Activated CD8-positive, alpha-beta T cell treated with anti-CD3 and anti-CD28 coated beads for 36 hours (primary cell): ENCODE data around the gene CLMN. TPM values are rescaled to one million over a fixed set of nuclear protein-coding genes. Genes with fewer than 3 reads are reported as not detected.

Experiments used
- ATAC-seq: fragments of 200-7000 bp; cut with Tn5 transposase; one replicate; pipeline ENCODE4 v1.10.0; 2021; ENCODE audit warnings: mild to moderate bottlenecking, moderate library complexity
- CTCF ChIA-PET: fragments of 350-600 bp; sonication (Branson Sonifier 250); formaldehyde crosslinking; loops from one replicate; lab custom pipeline; 2021; ENCODE audit warnings: antibody characterized with exemption; lab: Charles Lee
- POLR2A ChIA-PET: fragments of 350-600 bp; sonication (Branson Sonifier 250); formaldehyde crosslinking; loops from one replicate; lab custom pipeline; 2021; ENCODE audit warnings: antibody characterized with exemption; lab: Charles Lee
- DNase-seq: peaks from one replicate; pipeline ENCODE4 v3.0.0-alpha.2; 2020
- H3K27ac Mint-ChIP-seq: one replicate; pipeline ENCODE4 v1.8.0; 2021; ENCODE audit warnings: mild to moderate bottlenecking, mixed read lengths
- H3K27me3 Mint-ChIP-seq: one replicate; pipeline ENCODE4 v1.8.0; 2021; ENCODE audit warnings: mixed read lengths
- H3K36me3 Mint-ChIP-seq: one replicate; pipeline ENCODE4 v1.8.0; 2021; ENCODE audit warnings: low read depth, mixed read lengths
- H3K4me1 Mint-ChIP-seq: one replicate; pipeline ENCODE4 v1.8.0; 2021; ENCODE audit warnings: low read depth, mixed read lengths
- H3K4me3 Mint-ChIP-seq: one replicate; pipeline ENCODE4 v1.8.0; 2021; ENCODE audit warnings: mild to moderate bottlenecking, moderate library complexity, mixed read lengths
- H3K9me3 Mint-ChIP-seq: one replicate; pipeline ENCODE4 v1.8.0; 2021; ENCODE audit warnings: mixed read lengths
- CTCF ChIP-seq: fragments of 200-600 bp; IDR thresholded peaks from one replicate; pipeline ENCODE4 v1.8.0; 2022; ENCODE audit warnings: antibody characterized with exemption, mild to moderate bottlenecking
- intact Hi-C: fragments of 100-400 bp; cut with micrococcal nuclease; formaldehyde crosslinking; loops from one replicate; pipeline ENCODE4 v1.10.0; 2022
- microRNA-seq: library from miRNA; unstranded; fragments of <30 nt; microRNA quantifications from one replicate; pipeline ENCODE4 v1.2.0, GENCODE V29; 2022; ENCODE audit warnings: borderline microRNAs expressed, borderline replicate concordance
- total RNA-seq, 2 experiments: library from RNA; stranded (reverse); gene quantifications; one replicate each; pipeline ENCODE4 v1.2.3, GENCODE V29; 2021

CLMN gene
- total RNA-seq, 2 experiments from 2014 or later, result 0.31 to 0.59 TPM

- H3K27me3 Mint-ChIP-seq, result no peaks in the 10 kb centered on the region
- ChIA-PET POLR2A (no interaction called here), CTCF (no interaction called here)
- no peaks in the 10 kb centered on the region for H3K9me3 Mint-ChIP-seq
- peaks cover 30% of the 10 kb centered on the region for H3K36me3 Mint-ChIP-seq
- H3K27ac Mint-ChIP-seq, result peak overlapping the region; percentile 36
- no peak overlapping the region for H3K4me3 Mint-ChIP-seq
- intact Hi-C loops, result no loop called here
- peaks cover 57% of the 10 kb centered on the region for H3K4me1 Mint-ChIP-seq
- no peak for TF ChIP-seq CTCF
- no peak for ATAC-seq
- no peak for DNase-seq
Observed at GRCh38 chr14:95136631-95137030, 183.1 kb downstream of the CLMN start.

GRCh38 chr14:95134304-95134933, 185.3 kb downstream of the CLMN start:
- Mint-ChIP-seq H3K4me1 (peaks cover 42% of the 10 kb centered on the region), H3K4me3 (no peak overlapping the region), H3K27ac (peak overlapping the region; percentile 16), H3K36me3 (peaks cover 36% of the 10 kb centered on the region), H3K27me3 (no peaks in the 10 kb centered on the region), H3K9me3 (no peaks in the 10 kb centered on the region)
- DNase-seq, result no peak
- intact Hi-C loops, result no loop called here
- CTCF ChIA-PET, result no interaction called here
- no peak for TF ChIP-seq CTCF
- ATAC-seq, result no peak
- POLR2A ChIA-PET, result no interaction called here

GRCh38 chr14:95133282-95133681, 186.4 kb downstream of the CLMN start:
- ATAC-seq, result no peak
- Mint-ChIP-seq H3K27ac (no peak overlapping the region), H3K36me3 (peaks cover 40% of the 10 kb centered on the region), H3K27me3 (no peaks in the 10 kb centered on the region), H3K4me3 (no peak overlapping the region), H3K4me1 (peaks cover 43% of the 10 kb centered on the region), H3K9me3 (no peaks in the 10 kb centered on the region)
- intact Hi-C loops, result no loop called here
- TF ChIP-seq CTCF, result no peak
- CTCF ChIA-PET, result no interaction called here
- POLR2A ChIA-PET, result no interaction called here
- no peak for DNase-seq

GRCh38 chr14:95132760-95133159, 186.9 kb downstream of the CLMN start:
- H3K36me3 Mint-ChIP-seq, result peaks cover 42% of the 10 kb centered on the region
- intact Hi-C loops, result no loop called here
- ATAC-seq (no peak), DNase-seq (no peak)
- H3K4me3 Mint-ChIP-seq, result no peak overlapping the region
- H3K9me3 Mint-ChIP-seq, result no peaks in the 10 kb centered on the region
- CTCF ChIA-PET, result no interaction called here
- no peaks in the 10 kb centered on the region for H3K27me3 Mint-ChIP-seq
- no peak for TF ChIP-seq CTCF
- peaks cover 42% of the 10 kb centered on the region for H3K4me1 Mint-ChIP-seq
- POLR2A ChIA-PET, result no interaction called here
- H3K27ac Mint-ChIP-seq, result no peak overlapping the region

Small RNA genes within 50 kb of the gene (microRNA-seq; reads per million reads assigned to microRNA genes)
- gene MIR3173, result 2.4 reads per million

Other genes with a start within 250 kb of the CLMN start
- 10 to 100 TPM; 45.3 to 50.3 TPM for gene DICER1, start 162.4 kb downstream of the CLMN start, total RNA-seq
- gene SYNE3, start 196.7 kb upstream of the CLMN start, total RNA-seq, result 10 to 100 TPM; 64.0 to 64.1 TPM
- gene GLRX5, start 215.1 kb upstream of the CLMN start, total RNA-seq, result 10 to 100 TPM; 47.3 to 47.8 TPM